ENCODE results near the gene RNF112. TPM values are rescaled to one million over a fixed set of nuclear protein-coding genes. Genes with fewer than 3 reads are reported as not detected.

The RNF112 gene
- total RNA-seq, 1 experiment from 2014 or later: 0.81 TPM

- no peaks in the 10 kb centered on the region; a peak in 1 of 5 replicates for H3K9me3 Mint-ChIP-seq
- WGBS (ENCODE audit: extremely low coverage, insufficient read length, low lambda C conversion rate): no CpG with 5 or more reads among the region's 14 CpGs
- H3K27ac ChIP-seq (ENCODE audit: insufficient read length, low read depth, low read length): no peak overlapping the region
- H3K27ac Mint-ChIP-seq: peak overlapping the region in 1 of 3 experiments; percentile 89; a peak in 1 of 7 replicates
- H4K91ac ChIP-seq (ENCODE audit: insufficient read length, low read depth, low read length): no peak overlapping the region
- H2BK20ac ChIP-seq (ENCODE audit: low read depth, low read length, poor library complexity, severe bottlenecking): no peak overlapping the region
- peaks cover 5% of the 10 kb centered on the region; the same call in 1 of the 2 replicates for H3K27me3 Mint-ChIP-seq (ENCODE audit: low read depth)
- no peak overlapping the region for H2AK5ac ChIP-seq (ENCODE audit: insufficient read length, low read length)
- no peak overlapping the region for H2BK5ac ChIP-seq (ENCODE audit: insufficient read length, low read length)
- H4K20me1 ChIP-seq (ENCODE audit: control insufficient read depth, insufficient read depth, insufficient read length): no peaks in the 10 kb centered on the region
- H4K8ac ChIP-seq (replicated peaks; ENCODE audit: insufficient read length, low read depth, low read length): no peak overlapping the region
- H3K56ac ChIP-seq (ENCODE audit: insufficient read length, low read depth, low read length): no peak overlapping the region
- DNase-seq: no peak
- no peaks in the 10 kb centered on the region for H3K23me2 ChIP-seq (ENCODE audit: insufficient read length, low read depth, low read length, poor library complexity, severe bottlenecking)
- no peak for TF ChIP-seq CTCF (conservative IDR thresholded peaks at IDR 0.05)
- H3K27me3 ChIP-seq (ENCODE audit: insufficient read depth, low read length): no peaks in the 10 kb centered on the region
- H3K36me3 Mint-ChIP-seq (ENCODE audit: insufficient read depth in 1 of 3, low read depth in 3 of 3): peaks cover 8 to 19% (median 18%) of the 10 kb centered on the region in 3 experiments
- H3K79me2 ChIP-seq (ENCODE audit: insufficient read depth, low read length): no peaks in the 10 kb centered on the region
- H2BK12ac ChIP-seq (ENCODE audit: insufficient read length, low read depth, low read length): no peak overlapping the region
- H3K4me1 Mint-ChIP-seq: peaks cover 22 to 30% of the 10 kb centered on the region in 2 experiments
- H3K4me2 ChIP-seq (ENCODE audit: insufficient read depth, insufficient read length, low read length): peak overlapping the region; percentile 58
- no peak overlapping the region for H3K4ac ChIP-seq (ENCODE audit: low read depth, low read length)
- H3K4me1 ChIP-seq (ENCODE audit: insufficient read depth, low read length): no peaks in the 10 kb centered on the region
- no peak overlapping the region for H3K23ac ChIP-seq (ENCODE audit: insufficient read length, low read depth, low read length)
- H4K5ac ChIP-seq (ENCODE audit: insufficient read length, low read depth, low read length): no peak overlapping the region
- no peaks in the 10 kb centered on the region for H3K79me1 ChIP-seq (ENCODE audit: insufficient read depth, low read depth, low read length, poor library complexity, severe bottlenecking)
- no peak overlapping the region for H3K9ac ChIP-seq (ENCODE audit: extremely low read depth, insufficient read length, low read length)
- no peaks in the 10 kb centered on the region for H3K9me3 ChIP-seq (ENCODE audit: control insufficient read depth, low read depth, low read length)
- H3K18ac ChIP-seq (ENCODE audit: insufficient read length, low read depth, low read length): no peak overlapping the region
- H3K4me3 Mint-ChIP-seq: peak overlapping the region; percentile 84 to 88; a peak in 4 of 5 replicates
- no peak overlapping the region for H3T11ph ChIP-seq (ENCODE audit: low read length)
- no peak overlapping the region for H2AFZ ChIP-seq (ENCODE audit: low read length)
- H2BK120ac ChIP-seq (ENCODE audit: low read depth, low read length, poor library complexity, severe bottlenecking): no peak overlapping the region
- no peak overlapping the region for H3K14ac ChIP-seq (ENCODE audit: insufficient read depth, low read length)
- no peak overlapping the region for H2BK15ac ChIP-seq (ENCODE audit: low read depth, low read length)
Measured at GRCh38 chr17:19363114-19363438, 48.0 kb upstream of the RNF112 start.

Data from H9 (cell line).